HepG2 (cell line): ENCODE results near the gene NGDN. TPM values are rescaled to one million over a fixed set of nuclear protein-coding genes. Genes with fewer than 3 reads are reported as not detected.

Source experiments
- CCDC6 ChIP-seq: sonication (generic); formaldehyde crosslinking; IDR thresholded peaks from 2 replicates; pipeline ENCODE4 v1.8.1; 2022; ENCODE audit warnings: mild to moderate bottlenecking, missing genetic modification reagents, moderate library complexity
- HMG20B ChIP-seq: conservative IDR thresholded peaks from 2 replicates; pipeline ENCODE4 v1.6.1; 2016; ENCODE audit warnings: missing genetic modification reagents, missing compliant biosample characterization
- IKZF1 ChIP-seq: fragments of 450-650 bp; IDR thresholded peaks from 2 replicates; pipeline ENCODE4 v1.7.1; 2016
- LRRFIP1 ChIP-seq: sonication (generic); formaldehyde crosslinking; conservative IDR thresholded peaks from 2 replicates; pipeline ENCODE4 v1.4.0; 2020; ENCODE audit warnings: missing genetic modification reagents
- MIER3 ChIP-seq: IDR thresholded peaks from 2 replicates; pipeline ENCODE4 v1.6.1; 2016; ENCODE audit warnings: missing compliant biosample characterization, borderline replicate concordance
- MTF2 ChIP-seq: sonication (generic); formaldehyde crosslinking; IDR thresholded peaks from 2 replicates; pipeline ENCODE4 v1.5.0; 2020; ENCODE audit warnings: missing genetic modification reagents, borderline replicate concordance
- RXRB ChIP-seq: IDR thresholded peaks from 2 replicates; pipeline ENCODE4 v1.6.1; 2016; ENCODE audit warnings: borderline replicate concordance, missing genetic modification reagents, missing compliant biosample characterization
- ZNF292 ChIP-seq: sonication (generic); formaldehyde crosslinking; IDR thresholded peaks from 2 replicates; pipeline ENCODE4 v1.8.1; 2022; ENCODE audit warnings: mild to moderate bottlenecking, low read depth, missing genetic modification reagents, borderline replicate concordance
- ZNF572 ChIP-seq: sonication (generic); formaldehyde crosslinking; IDR thresholded peaks from 2 replicates; pipeline ENCODE4 v1.5.1; 2020; ENCODE audit warnings: mild to moderate bottlenecking, missing genetic modification reagents
- polyA plus RNA-seq, 8 experiments: library from polyadenylated mRNA; depleted of rRNA in 3 of 8; stranded (reverse) in 7 of 8; unstranded in 1 of 8; fragments of >200 nt; fragmentation: Illumina TruSeq in 4 of 8; extraction: Trizol in 4 of 8; gene quantifications; 2 replicates each; pipeline versions ENCODE4 v1.2.1 to v1.2.3, GENCODE V29; 2011 to 2016; ENCODE audit warnings: low read depth in 4 of 8, missing spikeins in 1 of 8, mixed read lengths in 1 of 8; ENCODE audit not compliant: insufficient read depth in 1 of 8
- total RNA-seq, 5 experiments: library from RNA; depleted of rRNA; stranded (reverse); fragments of >200 nt; fragmentation: Illumina TruSeq; extraction: Trizol; gene quantifications; 2 replicates each; pipeline ENCODE4 v1.2.3, GENCODE V29; 2016; ENCODE audit warnings: low read depth in 1 of 5
- TF ChIP-seq, protein P1 (sequence below): IDR thresholded peaks from 2 replicates; pipeline ENCODE4 v1.6.1; 2016; ENCODE audit warnings: missing compliant biosample characterization, missing genetic modification reagents, borderline replicate concordance
- TF ChIP-seq, protein P2 (sequence below): sonication (generic); formaldehyde crosslinking; conservative IDR thresholded peaks from 2 replicates; pipeline ENCODE4 v1.8.0; 2022; ENCODE audit warnings: missing genetic modification reagents

Gene NGDN
- total and polyA plus RNA-seq, 2 of the 13 experiments (the other 11 are each of a cell fraction or from before 2014, with no cell fraction given) = 154 to 216 TPM

DNA sequence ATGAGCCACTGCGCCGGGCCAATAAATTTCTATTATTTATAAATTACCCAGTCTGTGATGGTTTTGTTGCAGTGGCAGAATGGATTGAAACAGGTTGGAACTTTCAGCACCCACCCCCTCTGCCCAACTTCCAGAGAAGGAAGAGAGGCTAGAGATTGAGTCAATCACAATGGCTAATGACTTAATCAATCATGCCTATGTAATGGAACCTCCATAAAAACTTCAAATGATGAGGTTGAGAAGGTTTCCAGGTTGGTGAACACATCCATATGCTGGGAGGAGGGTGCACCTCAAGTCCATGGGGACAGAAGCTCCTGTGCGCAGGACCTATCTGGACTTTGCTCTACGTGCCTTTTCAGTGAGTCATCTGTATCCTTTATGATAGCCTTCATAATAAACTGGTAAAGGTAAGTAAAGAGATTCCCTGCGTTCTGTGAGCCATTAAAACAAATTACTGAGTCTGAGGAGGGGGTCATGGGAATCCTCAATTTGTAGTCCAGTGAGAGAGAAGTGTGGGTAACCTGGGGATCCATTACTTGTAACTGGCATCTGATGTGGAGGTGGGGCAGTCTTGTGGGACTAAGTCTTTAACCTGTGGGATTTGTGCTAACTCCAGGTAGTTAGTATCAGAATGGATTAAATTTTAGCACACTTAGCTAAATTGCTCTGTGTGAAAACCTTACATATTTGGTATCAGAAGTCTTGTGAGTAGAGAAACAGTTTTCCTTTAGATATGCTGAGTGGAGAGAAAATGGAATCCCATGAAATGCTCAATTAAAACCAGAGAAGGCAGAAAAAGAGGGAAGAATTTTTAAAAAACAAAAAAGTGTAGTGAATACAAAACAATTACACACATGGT lies 11.7 kb upstream of the NGDN start (continued):
- TF ChIP-seq, protein P1, sequence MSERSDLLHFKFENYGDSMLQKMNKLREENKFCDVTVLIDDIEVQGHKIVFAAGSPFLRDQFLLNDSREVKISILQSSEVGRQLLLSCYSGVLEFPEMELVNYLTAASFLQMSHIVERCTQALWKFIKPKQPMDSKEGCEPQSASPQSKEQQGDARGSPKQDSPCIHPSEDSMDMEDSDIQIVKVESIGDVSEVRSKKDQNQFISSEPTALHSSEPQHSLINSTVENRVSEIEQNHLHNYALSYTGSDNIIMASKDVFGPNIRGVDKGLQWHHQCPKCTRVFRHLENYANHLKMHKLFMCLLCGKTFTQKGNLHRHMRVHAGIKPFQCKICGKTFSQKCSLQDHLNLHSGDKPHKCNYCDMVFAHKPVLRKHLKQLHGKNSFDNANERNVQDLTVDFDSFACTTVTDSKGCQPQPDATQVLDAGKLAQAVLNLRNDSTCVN = no peak
- TF ChIP-seq IKZF1 = no peak
- peak; percentile 40; the same call in 1 of the 2 replicates for TF ChIP-seq MIER3
- no peak for TF ChIP-seq LRRFIP1 (CRISPR knock-in tag)
- 0 out of 2 replicates have a peak, but pooled peaks have one; percentile 66 for TF ChIP-seq RXRB (CRISPR knock-in tag)
- no peak for TF ChIP-seq MTF2 (CRISPR knock-in tag)
- no peak for TF ChIP-seq ZNF292 (CRISPR knock-in tag)
- TF ChIP-seq, protein P2, sequence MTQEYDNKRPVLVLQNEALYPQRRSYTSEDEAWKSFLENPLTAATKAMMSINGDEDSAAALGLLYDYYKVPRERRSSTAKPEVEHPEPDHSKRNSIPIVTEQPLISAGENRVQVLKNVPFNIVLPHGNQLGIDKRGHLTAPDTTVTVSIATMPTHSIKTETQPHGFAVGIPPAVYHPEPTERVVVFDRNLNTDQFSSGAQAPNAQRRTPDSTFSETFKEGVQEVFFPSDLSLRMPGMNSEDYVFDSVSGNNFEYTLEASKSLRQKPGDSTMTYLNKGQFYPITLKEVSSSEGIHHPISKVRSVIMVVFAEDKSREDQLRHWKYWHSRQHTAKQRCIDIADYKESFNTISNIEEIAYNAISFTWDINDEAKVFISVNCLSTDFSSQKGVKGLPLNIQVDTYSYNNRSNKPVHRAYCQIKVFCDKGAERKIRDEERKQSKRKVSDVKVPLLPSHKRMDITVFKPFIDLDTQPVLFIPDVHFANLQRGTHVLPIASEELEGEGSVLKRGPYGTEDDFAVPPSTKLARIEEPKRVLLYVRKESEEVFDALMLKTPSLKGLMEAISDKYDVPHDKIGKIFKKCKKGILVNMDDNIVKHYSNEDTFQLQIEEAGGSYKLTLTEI (CRISPR knock-in tag) = no peak
- no peak for TF ChIP-seq CCDC6 (CRISPR knock-in tag)
- TF ChIP-seq HMG20B = peak; percentile 83; the same call in 1 of the 2 replicates
- TF ChIP-seq ZNF572 = no peak
